GM19397 (cell line): ENCODE results near the gene POLR3K.
"Not testable (repeated sequence)": the region's sequence is repeated elsewhere in the genome, so short reads cannot be mapped to it uniquely, and the experiment has no call there.

Experiments
- ATAC-seq: cut with Tn5 transposase; IDR thresholded peaks from one replicate; pipeline ENCODE4 v1.9.1; 2021; ENCODE audit warnings: mild to moderate bottlenecking, moderate library complexity; ENCODE audit not compliant: unreplicated experiment

POLR3K gene

DNA sequence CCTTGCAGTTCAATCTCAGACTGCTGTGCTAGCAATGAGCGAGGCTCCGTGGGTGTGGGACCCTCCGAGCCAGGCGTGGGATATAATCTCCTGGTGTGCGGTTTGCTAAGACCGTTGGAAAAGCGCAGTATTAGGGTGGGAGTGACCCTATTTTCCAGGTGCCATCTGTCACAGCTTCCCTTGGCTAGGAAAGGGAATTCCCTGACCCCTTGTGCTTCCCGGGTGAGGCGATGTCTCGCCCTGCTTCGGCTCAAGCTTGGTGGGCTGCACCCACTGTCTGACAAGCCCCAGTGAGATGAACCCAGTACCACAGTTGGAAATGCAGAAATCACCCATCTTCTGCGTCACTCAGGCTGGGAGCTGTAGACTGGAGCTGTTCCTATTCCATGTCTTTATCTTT, 32.5 kb downstream of the POLR3K start:
- not testable (repeated sequence) for ATAC-seq

GRCh38 chr16:17062-17765, 36.2 kb downstream of the POLR3K start:
- ATAC-seq = not testable (repeated sequence)

- not testable (repeated sequence) for ATAC-seq
Observed at GRCh38 chr16:10772-11171, 42.6 kb downstream of the POLR3K start.

- no peak for ATAC-seq
Observed at GRCh38 chr16:9903-10665, 43.3 kb downstream of the POLR3K start.
